ENCODE measurements around the gene SLC11A1. TPM values are rescaled to one million over a fixed set of nuclear protein-coding genes. Genes with fewer than 3 reads are reported as not detected.

Gene SLC11A1
- total and polyA plus RNA-seq, 3 donors from 2014 or later, result 2.8 to 32.3 (median 12.7) TPM

DNA sequence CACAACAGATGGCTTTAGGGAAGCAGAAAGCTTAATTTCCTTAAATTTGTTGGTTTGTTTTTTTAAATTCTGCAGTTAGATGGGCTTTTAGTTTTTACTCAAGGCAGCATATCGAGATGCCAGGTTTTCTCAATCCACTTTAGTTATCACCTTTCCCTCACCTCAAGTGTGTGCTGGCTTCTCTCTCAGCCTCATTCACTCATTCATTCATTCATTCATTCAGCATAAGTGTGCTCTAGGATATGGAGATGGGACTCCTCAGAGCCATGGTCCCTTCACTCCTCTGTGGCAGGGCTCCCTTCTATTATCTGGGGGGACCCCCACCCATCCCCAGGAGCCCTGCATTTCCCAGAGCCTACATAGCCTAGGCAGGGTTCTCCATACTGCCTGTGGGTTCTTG is 55.9 kb downstream of the SLC11A1 start:
- WGBS, 2 donors, result 93 to 95% methylated on average over 1 of the region's 1 CpG
- H3K4me3 ChIP-seq, result no peak overlapping the region
- no peak for TF ChIP-seq POLR2A (IDR thresholded peaks at IDR 0.05)
- TF ChIP-seq, protein P1, sequence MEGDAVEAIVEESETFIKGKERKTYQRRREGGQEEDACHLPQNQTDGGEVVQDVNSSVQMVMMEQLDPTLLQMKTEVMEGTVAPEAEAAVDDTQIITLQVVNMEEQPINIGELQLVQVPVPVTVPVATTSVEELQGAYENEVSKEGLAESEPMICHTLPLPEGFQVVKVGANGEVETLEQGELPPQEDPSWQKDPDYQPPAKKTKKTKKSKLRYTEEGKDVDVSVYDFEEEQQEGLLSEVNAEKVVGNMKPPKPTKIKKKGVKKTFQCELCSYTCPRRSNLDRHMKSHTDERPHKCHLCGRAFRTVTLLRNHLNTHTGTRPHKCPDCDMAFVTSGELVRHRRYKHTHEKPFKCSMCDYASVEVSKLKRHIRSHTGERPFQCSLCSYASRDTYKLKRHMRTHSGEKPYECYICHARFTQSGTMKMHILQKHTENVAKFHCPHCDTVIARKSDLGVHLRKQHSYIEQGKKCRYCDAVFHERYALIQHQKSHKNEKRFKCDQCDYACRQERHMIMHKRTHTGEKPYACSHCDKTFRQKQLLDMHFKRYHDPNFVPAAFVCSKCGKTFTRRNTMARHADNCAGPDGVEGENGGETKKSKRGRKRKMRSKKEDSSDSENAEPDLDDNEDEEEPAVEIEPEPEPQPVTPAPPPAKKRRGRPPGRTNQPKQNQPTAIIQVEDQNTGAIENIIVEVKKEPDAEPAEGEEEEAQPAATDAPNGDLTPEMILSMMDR (IDR thresholded peaks at IDR 0.05), result no peak
- H3K27ac ChIP-seq, result no peak overlapping the region
- intact Hi-C loops (cut with DNase I; ENCODE audit: low total_unique reads), result no loop called here
- peaks cover 3% of the 10 kb centered on the region for H3K4me1 ChIP-seq
- no peak for DNase-seq
- no peaks in the 10 kb centered on the region for H3K27me3 ChIP-seq
- H3K36me3 ChIP-seq (ENCODE audit: low read depth, missing control alignments), result no peaks in the 10 kb centered on the region
- H3K9me3 ChIP-seq, result no peaks in the 10 kb centered on the region

DNA sequence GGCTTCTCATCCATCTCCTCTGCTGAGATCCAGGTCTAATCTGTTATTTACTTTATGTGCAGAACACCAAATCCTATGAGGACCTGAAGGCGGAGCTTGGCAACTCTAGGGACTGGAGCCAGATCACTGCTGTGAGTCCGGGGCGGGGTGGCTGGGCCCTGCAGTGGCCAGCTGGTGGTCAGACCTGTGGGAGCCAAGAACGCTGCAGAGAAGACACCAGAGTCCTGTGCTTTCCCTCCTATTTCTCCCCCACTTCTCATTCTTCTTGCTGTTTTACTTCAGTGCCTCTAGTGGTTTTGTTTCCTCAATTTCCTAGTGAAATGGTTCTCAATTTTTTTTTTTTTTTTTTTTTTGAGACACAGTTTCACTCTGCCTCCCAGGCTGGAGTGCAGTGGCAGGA is 56.5 kb downstream of the SLC11A1 start:
- WGBS, 2 donors, result 51 to 61% methylated on average over 4 of the region's 4 CpGs

DNA sequence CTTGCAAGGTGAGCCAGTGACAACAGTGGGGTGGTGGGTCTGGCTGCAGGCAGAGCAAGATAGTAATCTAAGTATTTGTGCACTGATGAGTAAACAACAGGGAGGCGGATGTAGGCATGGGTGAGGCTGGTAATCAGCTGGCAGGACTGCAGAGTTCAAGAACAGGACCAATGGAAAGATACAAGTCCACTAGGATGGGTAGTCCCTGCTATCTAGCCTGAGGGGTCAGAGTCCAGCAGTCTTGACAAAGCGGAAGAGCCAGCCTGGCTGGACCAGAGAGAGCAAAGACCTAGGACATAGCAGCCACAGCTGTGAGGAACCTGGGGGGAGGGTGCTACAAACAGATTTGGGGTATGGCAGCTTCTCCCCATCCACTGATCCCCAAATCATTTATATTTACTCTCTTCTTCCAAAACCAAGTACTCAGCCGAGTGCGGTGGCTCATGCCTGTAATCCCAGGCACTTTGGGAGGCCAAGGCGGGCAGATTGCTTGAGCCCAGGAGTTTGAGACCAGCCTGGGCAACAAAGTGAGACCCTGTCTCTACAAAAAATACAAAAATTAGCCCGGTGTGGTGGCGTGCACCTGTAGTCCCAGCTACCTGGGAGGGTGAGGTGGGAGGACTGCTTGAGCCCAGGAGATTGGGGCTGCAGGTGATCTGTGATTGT is 62.8 kb downstream of the SLC11A1 start:
- no peak overlapping the region for H3K4me3 ChIP-seq
- no peaks in the 10 kb centered on the region for H3K27me3 ChIP-seq
- no peaks in the 10 kb centered on the region for H3K4me1 ChIP-seq
- H3K27ac ChIP-seq, result no peak overlapping the region
- 92 to 95% methylated on average over 7 of the region's 7 CpGs for WGBS, 2 donors
- DNase-seq, result no peak
- TF ChIP-seq POLR2A (IDR thresholded peaks at IDR 0.05), result no peak
- TF ChIP-seq, protein P1 (IDR thresholded peaks at IDR 0.05), result no peak
- H3K36me3 ChIP-seq (ENCODE audit: low read depth, missing control alignments), result no peaks in the 10 kb centered on the region
- intact Hi-C loops (cut with DNase I; ENCODE audit: low total_unique reads), result no loop called here
- no peaks in the 10 kb centered on the region for H3K9me3 ChIP-seq

More for the DNA sequence above, 56.5 kb downstream of the SLC11A1 start:
- H3K27ac ChIP-seq, result no peak overlapping the region
- no peaks in the 10 kb centered on the region for H3K36me3 ChIP-seq (ENCODE audit: low read depth, missing control alignments)
- H3K4me3 ChIP-seq, result no peak overlapping the region
- peaks cover 3% of the 10 kb centered on the region for H3K4me1 ChIP-seq
- intact Hi-C loops (cut with DNase I; ENCODE audit: low total_unique reads), result no loop called here
- no peak for TF ChIP-seq POLR2A (IDR thresholded peaks at IDR 0.05)
- TF ChIP-seq, protein P1 (IDR thresholded peaks at IDR 0.05), result no peak
- peak; percentile 61 for DNase-seq
- no peaks in the 10 kb centered on the region for H3K27me3 ChIP-seq
- H3K9me3 ChIP-seq, result no peaks in the 10 kb centered on the region

DNA sequence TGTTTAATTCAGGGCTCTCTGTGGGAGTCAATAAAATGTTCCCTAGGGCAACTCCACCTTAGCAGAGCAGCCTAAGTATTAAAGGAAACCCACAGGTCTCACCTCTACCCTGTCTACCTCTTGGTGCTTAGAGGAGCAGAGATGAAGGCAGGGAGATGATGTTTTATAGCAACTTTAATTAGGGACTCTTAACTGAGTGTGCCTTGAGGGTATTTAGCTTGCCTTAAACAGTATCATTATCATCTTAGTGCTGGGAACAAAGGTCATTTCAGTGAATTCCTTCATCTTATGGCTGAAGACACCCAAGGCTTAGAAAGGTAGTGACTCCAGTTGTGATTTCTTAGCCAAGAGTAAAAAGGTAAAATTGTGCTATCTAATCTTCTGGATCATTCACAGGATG is 63.5 kb downstream of the SLC11A1 start:
- no peak overlapping the region for H3K4me3 ChIP-seq
- H3K27ac ChIP-seq, result no peak overlapping the region
- intact Hi-C loops (cut with DNase I; ENCODE audit: low total_unique reads), result no loop called here
- DNase-seq, result no peak
- TF ChIP-seq, protein P1 (IDR thresholded peaks at IDR 0.05), result no peak
- no peak for TF ChIP-seq POLR2A (IDR thresholded peaks at IDR 0.05)
- no peaks in the 10 kb centered on the region for H3K4me1 ChIP-seq
- no peaks in the 10 kb centered on the region for H3K9me3 ChIP-seq
- no peaks in the 10 kb centered on the region for H3K27me3 ChIP-seq
- H3K36me3 ChIP-seq (ENCODE audit: low read depth, missing control alignments), result no peaks in the 10 kb centered on the region

MicroRNAs encoded within 50 kb of the gene (microRNA counts, 767-probe panel; counts per million panel counts)
- microRNA hsa-miR-26b-5p, result 8,470 to 8,981 counts per million in 2 donors

Small RNAs within 50 kb of the gene (microRNA-seq; reads per million reads assigned to microRNA genes)
- 43,629 to 45,648 reads per million in 2 donors for gene MIR26B (ENCODE audit: borderline number of aligned reads in 2 of 2, borderline replicate concordance in 1 of 2)
- gene MIR6810 (ENCODE audit: borderline number of aligned reads in 2 of 2, borderline replicate concordance in 1 of 2), result 2.1 to 4.1 reads per million in 2 donors

Small RNAs within 50 kb of the gene (small RNA-seq; reads per million reads assigned to genes)
- gene MIR26B, result 80.8 to 111 reads per million in 2 donors
- gene MIR6810, result 0 to 0.18 reads per million in 2 donors

Other genes with a start within 250 kb of the SLC11A1 start
- gene CXCR1, start 215.3 kb upstream of the SLC11A1 start, total RNA-seq, result under 1 TPM in 1 of 2 donors, not detected in 1; 0.16 TPM
- gene CXCR1, start 215.3 kb upstream of the SLC11A1 start, polyA plus RNA-seq (ENCODE audit: insufficient read depth, low read depth, low replicate concordance), result 0.61 TPM
- 100 to 1,000 TPM; 255 to 271 TPM for gene ARPC2, start 165.1 kb upstream of the SLC11A1 start, total RNA-seq
- gene ARPC2, start 165.1 kb upstream of the SLC11A1 start, polyA plus RNA-seq (ENCODE audit: insufficient read depth, low read depth, low replicate concordance), result 338 TPM
- gene GPBAR1, start 121.3 kb upstream of the SLC11A1 start, total RNA-seq, result 1 to 10 TPM; 1.5 to 1.8 TPM
- gene GPBAR1, start 121.3 kb upstream of the SLC11A1 start, polyA plus RNA-seq (ENCODE audit: insufficient read depth, low read depth, low replicate concordance), result 3.4 TPM
- 100 to 1,000 TPM; 154 to 177 TPM for gene AAMP, start 112.1 kb upstream of the SLC11A1 start, total RNA-seq
- 112 TPM for gene AAMP, start 112.1 kb upstream of the SLC11A1 start, polyA plus RNA-seq (ENCODE audit: insufficient read depth, low read depth, low replicate concordance)
- 10 to 100 TPM; 79.3 to 84.2 TPM for gene PNKD, start 111.8 kb upstream of the SLC11A1 start, total RNA-seq
- gene PNKD, start 111.8 kb upstream of the SLC11A1 start, polyA plus RNA-seq (ENCODE audit: insufficient read depth, low read depth, low replicate concordance), result 90.7 TPM
- gene TMBIM1, start 89.8 kb upstream of the SLC11A1 start, total RNA-seq, result 10 to 100 TPM; 59.9 to 81.0 TPM
- gene TMBIM1, start 89.8 kb upstream of the SLC11A1 start, polyA plus RNA-seq (ENCODE audit: insufficient read depth, low read depth, low replicate concordance), result 77.6 TPM
- 1 to 10 TPM; 2.0 to 5.7 TPM for gene CATIP, start 25.4 kb upstream of the SLC11A1 start, total RNA-seq
- gene CATIP, start 25.4 kb upstream of the SLC11A1 start, polyA plus RNA-seq (ENCODE audit: insufficient read depth, low read depth, low replicate concordance), result 19.6 TPM
- gene CTDSP1, start 17.6 kb downstream of the SLC11A1 start, total RNA-seq, result 10 to 100 TPM; 60.7 to 87.3 TPM
- 65.2 TPM for gene CTDSP1, start 17.6 kb downstream of the SLC11A1 start, polyA plus RNA-seq (ENCODE audit: insufficient read depth, low read depth, low replicate concordance)
- gene VIL1, start 36.9 kb downstream of the SLC11A1 start, total RNA-seq, result under 1 TPM; 0.50 to 0.71 TPM
- 1.6 TPM for gene VIL1, start 36.9 kb downstream of the SLC11A1 start, polyA plus RNA-seq (ENCODE audit: insufficient read depth, low read depth, low replicate concordance)
- gene USP37, start 186.1 kb downstream of the SLC11A1 start, total RNA-seq, result 10 to 100 TPM; 39.3 to 81.4 TPM
- gene USP37, start 186.1 kb downstream of the SLC11A1 start, polyA plus RNA-seq (ENCODE audit: insufficient read depth, low read depth, low replicate concordance), result 26.7 TPM
- 100 to 1,000 TPM; 118 to 129 TPM for gene CNOT9, start 186.6 kb downstream of the SLC11A1 start, total RNA-seq
- 55.4 TPM for gene CNOT9, start 186.6 kb downstream of the SLC11A1 start, polyA plus RNA-seq (ENCODE audit: insufficient read depth, low read depth, low replicate concordance)
- gene PLCD4, start 225.6 kb downstream of the SLC11A1 start, total RNA-seq, result 1 to 10 TPM; 8.2 to 9.0 TPM
- 13.9 TPM for gene PLCD4, start 225.6 kb downstream of the SLC11A1 start, polyA plus RNA-seq (ENCODE audit: insufficient read depth, low read depth, low replicate concordance)